Chondrocyte (in vitro differentiated cells): Measurements from ENCODE around the gene F5. TPM values are rescaled to one million over a fixed set of nuclear protein-coding genes. Genes with fewer than 3 reads are reported as not detected.

Source experiments
- DNase-seq: peaks from one replicate; pipeline ENCODE4 v3.0.0; 2021; ENCODE audit warnings: mixed read lengths, low spot score
- H3K27ac Mint-ChIP-seq: one replicate; pipeline ENCODE4 v1.8.0; 2021; ENCODE audit warnings: mild to moderate bottlenecking, moderate library complexity, mixed read lengths; ENCODE audit not compliant: unreplicated experiment
- H3K27me3 Mint-ChIP-seq: 2 replicates; pipeline ENCODE4 v1.8.0; 2021; ENCODE audit warnings: low read depth, mixed read lengths
- H3K36me3 Mint-ChIP-seq: 2 replicates; pipeline ENCODE4 v1.8.0; 2021; ENCODE audit warnings: low read depth, mixed read lengths
- H3K4me1 Mint-ChIP-seq: 2 replicates; pipeline ENCODE4 v1.8.0; 2021; ENCODE audit warnings: low read depth, mild to moderate bottlenecking, mixed read lengths
- H3K4me3 Mint-ChIP-seq: one replicate; pipeline ENCODE4 v1.8.0; 2021; ENCODE audit warnings: mild to moderate bottlenecking, moderate library complexity, mixed read lengths; ENCODE audit not compliant: unreplicated experiment
- H3K9me3 Mint-ChIP-seq: 2 replicates; pipeline ENCODE4 v1.8.0; 2021; ENCODE audit warnings: low read depth, mixed read lengths
- total RNA-seq: library from RNA; stranded (reverse); gene quantifications from 3 replicates; pipeline ENCODE4 v1.2.1, GENCODE V29; 2021
- TF ChIP-seq, protein P1 (sequence below): fragments of 200-600 bp; sonication (generic); IDR thresholded peaks from 2 replicates; pipeline ENCODE4 v1.5.0; 2021; ENCODE audit warnings: antibody characterized with exemption, mild to moderate bottlenecking, moderate library complexity

The F5 gene
- total RNA-seq, 1 donor from 2014 or later: not detected

DNA sequence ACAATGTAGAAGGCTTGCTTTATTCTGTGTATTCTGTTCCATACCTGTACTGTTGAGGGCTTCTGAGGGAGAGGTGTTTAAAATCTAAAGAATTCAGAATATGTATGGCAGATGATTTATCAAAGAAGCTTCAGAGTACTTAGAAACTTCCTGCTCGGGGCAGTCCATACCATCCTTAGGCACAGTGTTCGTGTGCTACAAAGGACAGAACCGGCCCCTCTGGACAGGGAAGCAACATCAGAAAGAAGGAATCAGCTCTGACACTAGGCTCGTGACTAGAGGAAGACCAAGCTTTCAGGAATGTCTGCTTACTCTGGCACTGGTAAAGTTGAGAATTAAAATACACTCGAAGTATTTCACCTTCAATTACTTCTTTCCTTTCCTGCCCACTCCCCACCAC, 29.5 kb upstream of the F5 start:
- H3K4me3 Mint-ChIP-seq: no peak overlapping the region
- no peak for DNase-seq
- H3K27me3 Mint-ChIP-seq: peaks cover 27% of the 10 kb centered on the region
- no peaks in the 10 kb centered on the region for H3K36me3 Mint-ChIP-seq
- no peak overlapping the region for H3K27ac Mint-ChIP-seq
- TF ChIP-seq, protein P1, sequence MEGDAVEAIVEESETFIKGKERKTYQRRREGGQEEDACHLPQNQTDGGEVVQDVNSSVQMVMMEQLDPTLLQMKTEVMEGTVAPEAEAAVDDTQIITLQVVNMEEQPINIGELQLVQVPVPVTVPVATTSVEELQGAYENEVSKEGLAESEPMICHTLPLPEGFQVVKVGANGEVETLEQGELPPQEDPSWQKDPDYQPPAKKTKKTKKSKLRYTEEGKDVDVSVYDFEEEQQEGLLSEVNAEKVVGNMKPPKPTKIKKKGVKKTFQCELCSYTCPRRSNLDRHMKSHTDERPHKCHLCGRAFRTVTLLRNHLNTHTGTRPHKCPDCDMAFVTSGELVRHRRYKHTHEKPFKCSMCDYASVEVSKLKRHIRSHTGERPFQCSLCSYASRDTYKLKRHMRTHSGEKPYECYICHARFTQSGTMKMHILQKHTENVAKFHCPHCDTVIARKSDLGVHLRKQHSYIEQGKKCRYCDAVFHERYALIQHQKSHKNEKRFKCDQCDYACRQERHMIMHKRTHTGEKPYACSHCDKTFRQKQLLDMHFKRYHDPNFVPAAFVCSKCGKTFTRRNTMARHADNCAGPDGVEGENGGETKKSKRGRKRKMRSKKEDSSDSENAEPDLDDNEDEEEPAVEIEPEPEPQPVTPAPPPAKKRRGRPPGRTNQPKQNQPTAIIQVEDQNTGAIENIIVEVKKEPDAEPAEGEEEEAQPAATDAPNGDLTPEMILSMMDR: no peak
- no peaks in the 10 kb centered on the region for H3K9me3 Mint-ChIP-seq
- H3K4me1 Mint-ChIP-seq: no peaks in the 10 kb centered on the region

DNA sequence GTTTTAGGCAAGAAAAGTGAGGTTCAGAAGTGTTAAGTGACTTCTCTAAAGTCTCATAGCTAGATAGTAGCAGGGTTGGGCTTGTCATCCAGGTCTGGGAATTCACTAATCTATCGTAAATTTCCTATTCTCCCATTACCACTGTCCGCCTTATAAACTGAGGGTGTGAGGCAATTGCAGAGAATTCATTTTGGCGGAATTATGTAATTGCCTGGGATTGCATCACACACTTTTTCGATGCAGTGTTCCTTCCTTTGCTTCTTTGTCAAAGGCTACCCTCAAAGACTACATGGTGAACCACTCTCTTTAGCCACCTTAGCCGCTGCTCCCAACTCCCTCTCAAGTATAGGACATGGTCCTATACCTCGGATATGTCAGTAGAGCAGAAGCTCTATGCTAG, 24.6 kb upstream of the F5 start:
- no peaks in the 10 kb centered on the region for H3K9me3 Mint-ChIP-seq
- H3K4me3 Mint-ChIP-seq: no peak overlapping the region
- H3K36me3 Mint-ChIP-seq: no peaks in the 10 kb centered on the region
- no peak overlapping the region for H3K27ac Mint-ChIP-seq
- peaks cover 32% of the 10 kb centered on the region for H3K27me3 Mint-ChIP-seq
- no peak for DNase-seq
- H3K4me1 Mint-ChIP-seq: no peaks in the 10 kb centered on the region
- TF ChIP-seq, protein P1: no peak

DNA sequence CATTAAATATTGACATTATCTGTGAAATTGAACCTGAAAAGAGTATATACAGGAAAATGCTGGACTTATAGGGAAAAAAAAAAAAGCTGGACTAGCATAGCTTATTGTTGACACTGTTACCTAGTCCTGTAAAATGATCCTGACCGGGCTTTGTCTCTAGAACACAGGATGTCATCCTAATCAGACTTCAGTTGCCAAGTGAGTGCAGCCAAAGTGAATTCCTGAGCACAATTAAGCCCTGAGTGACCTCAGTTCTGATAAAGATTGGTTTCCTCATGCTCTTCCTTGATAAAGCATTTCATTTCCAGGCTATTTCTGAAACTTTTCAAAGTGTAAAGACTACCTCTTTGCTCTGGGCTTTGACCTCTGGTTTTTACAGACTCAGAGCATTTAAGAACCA, 23.8 kb upstream of the F5 start:
- Mint-ChIP-seq H3K36me3 (no peaks in the 10 kb centered on the region), H3K27me3 (peaks cover 29% of the 10 kb centered on the region), H3K9me3 (no peaks in the 10 kb centered on the region), H3K4me1 (no peaks in the 10 kb centered on the region), H3K4me3 (no peak overlapping the region), H3K27ac (no peak overlapping the region)
- TF ChIP-seq, protein P1: no peak
- no peak for DNase-seq

DNA sequence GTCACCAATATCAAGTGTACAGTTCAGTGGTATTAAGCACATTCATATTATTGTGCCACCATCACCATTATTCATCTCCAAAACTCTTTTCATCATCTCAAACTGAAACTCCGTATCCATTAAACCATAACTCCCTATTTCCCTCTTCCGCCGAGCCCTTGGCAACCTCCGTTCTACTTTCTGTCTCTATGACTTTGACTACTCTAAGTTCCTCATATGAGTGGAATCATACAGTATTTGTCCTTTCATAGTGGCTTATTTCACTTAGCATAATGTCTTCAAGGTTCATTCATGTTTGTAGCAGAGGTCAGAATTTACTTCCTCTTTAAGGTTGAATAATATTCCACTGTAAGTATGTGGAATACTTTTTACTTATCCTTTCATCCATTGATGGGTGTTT, 21.9 kb upstream of the F5 start:
- H3K27me3 Mint-ChIP-seq: peaks cover 28% of the 10 kb centered on the region

DNA sequence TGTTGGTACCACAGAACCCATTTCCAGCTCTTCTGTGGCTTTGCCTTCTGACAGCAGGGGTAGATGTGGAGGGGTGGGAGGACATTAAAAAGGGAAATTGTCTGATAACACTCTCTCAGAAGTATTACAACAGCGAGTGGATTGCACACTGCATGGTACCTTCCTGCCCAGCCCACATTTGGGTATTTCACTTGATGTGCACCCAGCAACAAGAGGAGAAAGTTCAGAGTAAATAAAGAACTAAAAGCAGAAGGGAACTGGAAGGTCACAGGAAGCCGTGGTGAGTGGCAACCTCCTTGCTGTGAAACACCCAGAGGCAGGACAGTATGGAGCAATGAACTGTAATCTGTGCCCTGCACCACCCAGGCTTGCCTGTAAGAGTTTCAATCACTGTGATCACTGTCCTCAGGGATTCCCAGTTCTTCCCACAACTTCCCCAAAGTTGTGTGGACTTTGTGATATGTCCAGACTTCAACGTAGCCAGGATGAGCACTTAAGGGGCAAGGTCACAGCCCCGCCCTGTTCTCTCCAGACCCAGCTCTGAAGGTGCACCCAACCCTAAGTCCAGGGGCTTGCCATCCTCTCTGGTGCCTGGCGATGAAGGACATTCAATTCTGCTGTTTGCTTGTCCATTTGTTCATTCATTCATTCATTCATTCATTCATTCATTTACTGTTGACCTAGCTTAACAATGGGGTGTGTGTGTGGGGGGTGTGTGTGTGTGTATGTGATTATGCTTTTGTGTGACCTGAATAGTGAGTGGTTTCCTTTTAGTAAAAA, 18.7 kb upstream of the F5 start:
- Mint-ChIP-seq H3K27ac (no peak overlapping the region), H3K4me1 (no peaks in the 10 kb centered on the region), H3K27me3 (peaks cover 23% of the 10 kb centered on the region), H3K4me3 (no peak overlapping the region), H3K9me3 (no peaks in the 10 kb centered on the region), H3K36me3 (no peaks in the 10 kb centered on the region)
- DNase-seq: no peak
- TF ChIP-seq, protein P1: no peak

More for the DNA sequence above, 21.9 kb upstream of the F5 start:
- Mint-ChIP-seq H3K4me1 (no peaks in the 10 kb centered on the region), H3K9me3 (no peaks in the 10 kb centered on the region), H3K27ac (no peak overlapping the region), H3K4me3 (no peak overlapping the region), H3K36me3 (no peaks in the 10 kb centered on the region)
- no peak for DNase-seq
- TF ChIP-seq, protein P1: no peak
